HCT116 (cell line): ENCODE data around the gene SETX. TPM values are rescaled to one million over a fixed set of nuclear protein-coding genes. Genes with fewer than 3 reads are reported as not detected.

Experiments
- ATAC-seq: fragments of 200-7000 bp; cut with Tn5 transposase; 2 replicates; pipeline ENCODE4 v1.9.1; 2020; ENCODE audit warnings: mild to moderate bottlenecking, moderate library complexity
- BruUV-seq: library from RNA; stranded (reverse); fragments of 400-500 nt; replicated peaks from 2 replicates; lab custom pipeline; 2021; lab: Mats Ljungman, UMichigan
- CTCF ChIA-PET: fragments of 300-600 bp; sonication (Branson Sonifier 250); formaldehyde crosslinking; loops from one replicate; lab custom pipeline; 2021; ENCODE audit warnings: antibody characterized with exemption; lab: Charles Lee
- POLR2A ChIA-PET: fragments of 300-600, 350-600 bp; sonication (Branson Sonifier 250); formaldehyde crosslinking; loops from one replicate; lab custom pipeline; 2021; ENCODE audit warnings: antibody characterized with exemption; lab: Charles Lee
- RAD21 ChIA-PET, 2 experiments: fragments of 300-600 bp; sonication (Branson Sonifier 250); formaldehyde crosslinking; loops; one replicate each; lab custom pipeline; 2023; ENCODE audit warnings: low total read pairs in 2 of 2; ENCODE audit not compliant: uncharacterized antibody in 2 of 2, unreplicated experiment in 2 of 2, low non-redundant PET in 1 of 2; lab: Charles Lee
- DNase-seq: peaks from one replicate; pipeline ENCODE4 v3.0.0-alpha.2; 2010; ENCODE audit warnings: low read depth, low spot score
- H2AFZ ChIP-seq: fragments of 200-600 bp; shearing (Covaris generic), sonication (generic); 2 replicates; pipeline ENCODE4 v1.6.1; 2017; ENCODE audit warnings: low read depth, mixed run types, mixed read lengths, antibody characterized with exemption, low read length; ENCODE audit not compliant: poor library complexity, severe bottlenecking
- H3K27ac ChIP-seq: 2 replicates; pipeline ENCODE4 v1.5.1; 2012; ENCODE audit warnings: low read depth, low read length
- H3K27me3 ChIP-seq: fragments of 200-600 bp; sonication (generic); 2 replicates; pipeline ENCODE4 v1.6.1; 2016; ENCODE audit warnings: mixed run types, low read length, mixed read lengths; ENCODE audit not compliant: insufficient read depth
- H3K36me3 ChIP-seq, 2 experiments: fragments of 200-500 bp in 1 of 2; fragments of 200-600 bp in 1 of 2; sonication (Bioruptor generic) in 1 of 2; sonication (generic) in 1 of 2; 2 replicates each; pipeline versions ENCODE4 v1.5.1 to v1.6.1; 2014 to 2016; ENCODE audit warnings: low read length in 2 of 2, inconsistent platforms in 1 of 2, mixed read lengths in 1 of 2, mixed run types in 1 of 2; ENCODE audit not compliant: insufficient read depth in 2 of 2, control insufficient read depth in 1 of 2
- H3K4me1 ChIP-seq, 2 experiments: fragments of 200-600 bp in 1 of 2; sonication (generic) in 1 of 2; 2 replicates each; pipeline versions ENCODE4 v1.5.1 to v1.6.1; 2012 to 2017; ENCODE audit warnings: low read length in 2 of 2, inconsistent platforms in 1 of 2, mild to moderate bottlenecking in 1 of 2, mixed read lengths in 1 of 2, mixed run types in 1 of 2, moderate library complexity in 1 of 2; ENCODE audit not compliant: insufficient read depth in 2 of 2, control insufficient read depth in 1 of 2
- H3K4me2 ChIP-seq: fragments of 200-600 bp; sonication (generic); 2 replicates; pipeline ENCODE4 v1.6.1; 2017; ENCODE audit warnings: mixed run types, low read length, mixed read lengths
- H3K4me3 ChIP-seq, 2 experiments: fragments of 200-600 bp in 1 of 2; sonication (generic) in 1 of 2; replicated peaks in 1 of 2; 2 replicates each; pipeline ENCODE4 v1.5.1; 2011 to 2016; ENCODE audit warnings: low read length in 2 of 2, control low read depth in 1 of 2, low read depth in 1 of 2, mild to moderate bottlenecking in 1 of 2, mixed read lengths in 1 of 2, mixed run types in 1 of 2
- H3K79me2 ChIP-seq: fragments of 200-600 bp; sonication (generic); 2 replicates; pipeline ENCODE4 v1.6.1; 2017; ENCODE audit warnings: mild to moderate bottlenecking, mixed run types, low read length, moderate library complexity, mixed read lengths; ENCODE audit not compliant: insufficient read depth
- H3K9ac ChIP-seq: fragments of 200-600 bp; sonication (generic); 2 replicates; pipeline ENCODE4 v1.6.1; 2016; ENCODE audit warnings: low read length, mixed read lengths
- H3K9me2 ChIP-seq: fragments of 200-600 bp; sonication (generic), shearing (Covaris generic); 2 replicates; pipeline ENCODE4 v1.6.1; 2017; ENCODE audit warnings: mixed run types, mild to moderate bottlenecking, moderate library complexity; ENCODE audit not compliant: insufficient read depth
- H3K9me3 ChIP-seq, 2 experiments: fragments of 200-500 bp in 1 of 2; fragments of 200-600 bp in 1 of 2; sonication (Bioruptor generic) in 1 of 2; sonication (generic) in 1 of 2; 2 replicates each; pipeline ENCODE4 v1.6.1; 2014 to 2017; ENCODE audit warnings: low read length in 2 of 2, mixed read lengths in 2 of 2, inconsistent platforms in 1 of 2, low read depth in 1 of 2, mild to moderate bottlenecking in 1 of 2, mixed run types in 1 of 2, moderate library complexity in 1 of 2; ENCODE audit not compliant: control insufficient read depth in 1 of 2, insufficient read depth in 1 of 2
- H4K20me1 ChIP-seq: fragments of 200-600 bp; sonication (generic), shearing (Covaris generic); 2 replicates; pipeline ENCODE4 v1.6.1; 2017; ENCODE audit warnings: mixed run types, mild to moderate bottlenecking, moderate library complexity; ENCODE audit not compliant: insufficient read depth
- ATF3 ChIP-seq: IDR thresholded peaks from 2 replicates; pipeline ENCODE4 v1.6.1; 2012
- EGR1 ChIP-seq: IDR thresholded peaks from 2 replicates; pipeline ENCODE4 v1.6.1; 2012; ENCODE audit warnings: low read depth
- ELF1 ChIP-seq: IDR thresholded peaks from 2 replicates; pipeline ENCODE4 v1.6.1; 2012; ENCODE audit warnings: low read depth, borderline replicate concordance
- EZH2phosphoT487 ChIP-seq: fragments of 200-600 bp; IDR thresholded peaks from 2 replicates; pipeline ENCODE4 v1.6.1; 2018; ENCODE audit warnings: antibody characterized with exemption, borderline replicate concordance
- FOSL1 ChIP-seq: IDR thresholded peaks from 2 replicates; pipeline ENCODE4 v1.6.1; 2012; ENCODE audit warnings: low read depth
- MAX ChIP-seq: IDR thresholded peaks from 2 replicates; pipeline ENCODE4 v1.6.1; 2012
- RAD21 ChIP-seq: IDR thresholded peaks from 2 replicates; pipeline ENCODE4 v1.6.1; 2012; ENCODE audit warnings: low read depth, mild to moderate bottlenecking
- SP1 ChIP-seq: IDR thresholded peaks from 2 replicates; pipeline ENCODE4 v1.6.1; 2012; ENCODE audit warnings: low read depth
- SRF ChIP-seq: IDR thresholded peaks from 2 replicates; pipeline ENCODE4 v1.6.1; 2012; ENCODE audit warnings: low read depth
- YY1 ChIP-seq: IDR thresholded peaks from 2 replicates; pipeline ENCODE4 v1.6.1; 2011; ENCODE audit warnings: low read length, low read depth, moderate library complexity, mild to moderate bottlenecking; ENCODE audit not compliant: insufficient replicate concordance; ENCODE audit errors: extremely low read depth
- ZBTB33 ChIP-seq: IDR thresholded peaks from 2 replicates; pipeline ENCODE4 v1.6.1; 2011; ENCODE audit warnings: mild to moderate bottlenecking, low read length, moderate library complexity; ENCODE audit not compliant: insufficient replicate concordance; ENCODE audit errors: extremely low read depth
- ZFX ChIP-seq: fragments of 450-650 bp; IDR thresholded peaks from 2 replicates; pipeline ENCODE4 v1.6.1; 2017
- ZNF274 ChIP-seq: fragments of 200-500 bp; sonication (Bioruptor generic); IDR thresholded peaks from 2 replicates; pipeline ENCODE4 v1.6.1; 2014; ENCODE audit warnings: mild to moderate bottlenecking, low read depth, low read length, inconsistent platforms
- intact Hi-C: fragments of 100-400 bp; cut with micrococcal nuclease; formaldehyde crosslinking; loops from 2 replicates; pipeline ENCODE4 v1.10.0; 2022
- total RNA-seq: library from RNA; stranded (reverse); gene quantifications from one replicate; pipeline ENCODE4 v1.2.1, GENCODE V29; 2021; ENCODE audit not compliant: unreplicated experiment
- TF ChIP-seq, protein P1 (sequence below), 3 experiments: fragments of 200-600 bp in 1 of 3; sonication (generic) in 1 of 3; IDR thresholded peaks in 2 of 3; conservative IDR thresholded peaks in 1 of 3; 2 replicates each; pipeline ENCODE4 v1.5.1; 2012 to 2017; ENCODE audit warnings: low read depth in 2 of 3, low read length in 2 of 3, antibody characterized with exemption in 1 of 3, borderline replicate concordance in 1 of 3, control low read depth in 1 of 3, mild to moderate bottlenecking in 1 of 3, mixed read lengths in 1 of 3, mixed run types in 1 of 3, moderate library complexity in 1 of 3; ENCODE audit not compliant: insufficient read depth in 1 of 3

SETX gene
- total RNA-seq, 1 experiment from 2014 or later = 38.5 TPM

DNA sequence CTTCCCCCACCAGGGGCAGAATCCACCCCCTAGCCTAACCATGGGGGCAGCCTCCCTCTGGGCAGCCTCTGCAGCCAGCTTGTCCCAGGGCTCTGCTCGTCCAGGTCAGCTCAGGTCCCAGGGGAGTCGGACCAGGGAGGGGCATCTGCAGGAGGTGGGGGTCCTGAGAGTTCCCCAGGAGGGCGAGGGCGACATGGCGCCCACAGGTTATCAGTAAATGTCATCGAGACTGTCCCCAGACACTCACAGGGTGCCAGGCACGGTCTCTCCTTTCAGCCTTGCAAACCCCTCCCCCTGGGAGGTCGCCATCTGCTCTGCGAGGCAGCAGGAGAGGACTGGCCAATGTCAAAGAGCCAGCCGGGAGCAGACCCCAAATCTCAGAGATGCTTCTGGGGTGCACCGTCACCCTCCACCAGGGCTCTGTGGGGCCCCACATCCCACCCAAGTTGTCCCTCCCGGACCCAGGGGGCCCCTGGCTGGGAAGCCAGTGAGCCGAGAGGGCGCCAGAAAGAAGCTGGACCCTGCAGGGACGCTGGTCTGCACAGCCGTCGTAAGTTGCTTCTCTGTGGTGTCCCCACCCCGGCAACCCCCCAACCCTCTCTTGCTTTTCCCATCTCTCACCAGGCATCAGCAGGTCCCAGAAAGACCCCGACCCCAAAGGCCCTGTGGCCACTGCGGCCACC lies 123.6 kb downstream of the SETX start:
- H2AFZ ChIP-seq = no peak overlapping the region
- ATAC-seq (no peak), DNase-seq (no peak)
- H3K36me3 ChIP-seq = no peaks in the 10 kb centered on the region
- H3K9me2 ChIP-seq = no peaks in the 10 kb centered on the region
- intact Hi-C loops = no loop called here
- H3K27me3 ChIP-seq = no peaks in the 10 kb centered on the region
- H3K4me2 ChIP-seq = no peak overlapping the region
- H3K9me3 ChIP-seq = no peaks in the 10 kb centered on the region
- ChIA-PET RAD21 (no interaction called here), POLR2A (no interaction called here), CTCF (no interaction called here)
- no peak overlapping the region for H3K27ac ChIP-seq
- TF ChIP-seq EGR1 = no peak
- no peak for TF ChIP-seq SP1
- no peak for TF ChIP-seq ATF3
- no peak for TF ChIP-seq MAX
- TF ChIP-seq EZH2phosphoT487 = no peak
- no peak overlapping the region for H3K9ac ChIP-seq
- no TSS peak for BruUV-seq
- H3K79me2 ChIP-seq = no peaks in the 10 kb centered on the region
- peaks cover 0 to 3% of the 10 kb centered on the region in 2 experiments; a peak in 1 of 4 replicates for H3K4me1 ChIP-seq
- H3K4me3 ChIP-seq = no peak overlapping the region
- H4K20me1 ChIP-seq = no peaks in the 10 kb centered on the region

GRCh38 chr9:132230605-132231004 lies 124.2 kb downstream of the SETX start:
- no peak overlapping the region for H2AFZ ChIP-seq
- no peak overlapping the region for H3K9ac ChIP-seq
- intact Hi-C loops = no loop called here
- H3K79me2 ChIP-seq = no peaks in the 10 kb centered on the region
- H3K27ac ChIP-seq = no peak overlapping the region
- DNase-seq (no peak), ATAC-seq (no peak)
- no peaks in the 10 kb centered on the region for H3K4me1 ChIP-seq
- no peaks in the 10 kb centered on the region for H3K36me3 ChIP-seq
- CTCF ChIA-PET = no interaction called here
- POLR2A ChIA-PET = no interaction called here
- H3K27me3 ChIP-seq = no peaks in the 10 kb centered on the region
- no peak overlapping the region for H3K4me2 ChIP-seq
- RAD21 ChIA-PET = no interaction called here
- H3K9me3 ChIP-seq = no peaks in the 10 kb centered on the region
- no peaks in the 10 kb centered on the region for H3K9me2 ChIP-seq
- H3K4me3 ChIP-seq = no peak overlapping the region
- no peaks in the 10 kb centered on the region for H4K20me1 ChIP-seq
- no TSS peak for BruUV-seq
- TF ChIP-seq EGR1 (no peak), ZFX (no peak), EZH2phosphoT487 (no peak), ZBTB33 (no peak), ELF1 (no peak), RAD21 (no peak), SRF (no peak), MAX (no peak), FOSL1 (no peak), ZNF274 (no peak), YY1 (no peak)
- TF ChIP-seq, protein P1, sequence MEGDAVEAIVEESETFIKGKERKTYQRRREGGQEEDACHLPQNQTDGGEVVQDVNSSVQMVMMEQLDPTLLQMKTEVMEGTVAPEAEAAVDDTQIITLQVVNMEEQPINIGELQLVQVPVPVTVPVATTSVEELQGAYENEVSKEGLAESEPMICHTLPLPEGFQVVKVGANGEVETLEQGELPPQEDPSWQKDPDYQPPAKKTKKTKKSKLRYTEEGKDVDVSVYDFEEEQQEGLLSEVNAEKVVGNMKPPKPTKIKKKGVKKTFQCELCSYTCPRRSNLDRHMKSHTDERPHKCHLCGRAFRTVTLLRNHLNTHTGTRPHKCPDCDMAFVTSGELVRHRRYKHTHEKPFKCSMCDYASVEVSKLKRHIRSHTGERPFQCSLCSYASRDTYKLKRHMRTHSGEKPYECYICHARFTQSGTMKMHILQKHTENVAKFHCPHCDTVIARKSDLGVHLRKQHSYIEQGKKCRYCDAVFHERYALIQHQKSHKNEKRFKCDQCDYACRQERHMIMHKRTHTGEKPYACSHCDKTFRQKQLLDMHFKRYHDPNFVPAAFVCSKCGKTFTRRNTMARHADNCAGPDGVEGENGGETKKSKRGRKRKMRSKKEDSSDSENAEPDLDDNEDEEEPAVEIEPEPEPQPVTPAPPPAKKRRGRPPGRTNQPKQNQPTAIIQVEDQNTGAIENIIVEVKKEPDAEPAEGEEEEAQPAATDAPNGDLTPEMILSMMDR (IDR thresholded peaks at IDR 0.05 in 2 of 3, conservative IDR thresholded peaks at IDR 0.05 in 1 of 3; ENCODE audit: borderline replicate concordance in 1 of 3, insufficient read depth in 1 of 3, low read depth in 2 of 3, low read length in 2 of 3) = no peak
